Activated naive CD8-positive, alpha-beta T cell treated with anti-CD3 and anti-CD28 coated beads for 36 hours (primary cell): ENCODE data around the gene RPL27. TPM values are rescaled to one million over a fixed set of nuclear protein-coding genes. Genes with fewer than 3 reads are reported as not detected.
"Not testable (repeated sequence)": the region's sequence is repeated elsewhere in the genome, so short reads cannot be mapped to it uniquely, and the experiment has no call there.

Experiments used
- DNase-seq: peaks from one replicate; pipeline ENCODE4 v3.0.0; 2021
- H3K27ac Mint-ChIP-seq: one replicate; pipeline ENCODE4 v1.8.0; 2022; ENCODE audit warnings: mild to moderate bottlenecking, moderate library complexity, mixed read lengths
- H3K27me3 Mint-ChIP-seq: one replicate; pipeline ENCODE4 v1.8.0; 2022; ENCODE audit warnings: mild to moderate bottlenecking, mixed read lengths
- H3K36me3 Mint-ChIP-seq: one replicate; pipeline ENCODE4 v1.8.0; 2021; ENCODE audit warnings: mild to moderate bottlenecking, mixed read lengths
- H3K4me1 Mint-ChIP-seq: one replicate; pipeline ENCODE4 v1.8.0; 2021; ENCODE audit warnings: mixed read lengths
- H3K4me3 Mint-ChIP-seq: one replicate; pipeline ENCODE4 v1.8.0; 2022; ENCODE audit warnings: mild to moderate bottlenecking, moderate library complexity, mixed read lengths
- H3K9me3 Mint-ChIP-seq: one replicate; pipeline ENCODE4 v1.8.0; 2022; ENCODE audit warnings: mixed read lengths
- total RNA-seq, 2 experiments: library from RNA; stranded (reverse); gene quantifications; one replicate each; pipeline ENCODE4 v1.2.3, GENCODE V29; 2021

Gene RPL27
- total RNA-seq, 2 experiments from 2014 or later: 1,508 to 1,555 TPM

- H3K9me3 Mint-ChIP-seq: no peaks in the 10 kb centered on the region
- peaks cover 21% of the 10 kb centered on the region for H3K36me3 Mint-ChIP-seq
- H3K4me3 Mint-ChIP-seq: peak overlapping the region; percentile 97
- H3K4me1 Mint-ChIP-seq: peaks cover 26% of the 10 kb centered on the region
- H3K27ac Mint-ChIP-seq: peak overlapping the region; percentile 91
- no peak for DNase-seq
- H3K27me3 Mint-ChIP-seq: no peaks in the 10 kb centered on the region
Observed at GRCh38 chr17:42982266-42982665, 16.0 kb upstream of the RPL27 start.

GRCh38 chr17:42985225-42985624 is 13.0 kb upstream of the RPL27 start:
- peaks cover 15% of the 10 kb centered on the region for H3K4me1 Mint-ChIP-seq
- H3K27ac Mint-ChIP-seq: no peak overlapping the region
- no peak overlapping the region for H3K4me3 Mint-ChIP-seq
- no peaks in the 10 kb centered on the region for H3K27me3 Mint-ChIP-seq
- H3K9me3 Mint-ChIP-seq: no peaks in the 10 kb centered on the region
- H3K36me3 Mint-ChIP-seq: peaks cover 30% of the 10 kb centered on the region
- no peak for DNase-seq

- H3K4me3 Mint-ChIP-seq: no peak overlapping the region
- no peak for DNase-seq
- no peaks in the 10 kb centered on the region for H3K27me3 Mint-ChIP-seq
- peaks cover 16% of the 10 kb centered on the region for H3K36me3 Mint-ChIP-seq
- peaks cover 3% of the 10 kb centered on the region for H3K4me1 Mint-ChIP-seq
- H3K9me3 Mint-ChIP-seq: no peaks in the 10 kb centered on the region
- no peak overlapping the region for H3K27ac Mint-ChIP-seq
Observed at GRCh38 chr17:42989141-42989540, 9.1 kb upstream of the RPL27 start.

GRCh38 chr17:42989726-42990652 is 8.2 kb upstream of the RPL27 start:
- Mint-ChIP-seq H3K4me3 (no peak overlapping the region), H3K27ac (no peak overlapping the region), H3K9me3 (no peaks in the 10 kb centered on the region), H3K36me3 (peaks cover 18% of the 10 kb centered on the region), H3K4me1 (peaks cover 2% of the 10 kb centered on the region), H3K27me3 (no peaks in the 10 kb centered on the region)
- DNase-seq: no peak

GRCh38 chr17:42991471-42991870 is 6.7 kb upstream of the RPL27 start:
- no peak for DNase-seq
- Mint-ChIP-seq H3K36me3 (peaks cover 17% of the 10 kb centered on the region), H3K4me1 (no peaks in the 10 kb centered on the region), H3K9me3 (no peaks in the 10 kb centered on the region), H3K27ac (no peak overlapping the region), H3K27me3 (no peaks in the 10 kb centered on the region), H3K4me3 (no peak overlapping the region)

GRCh38 chr17:42992872-42993271 is 5.3 kb upstream of the RPL27 start:
- DNase-seq: no peak
- Mint-ChIP-seq H3K27me3 (no peaks in the 10 kb centered on the region), H3K27ac (no peak overlapping the region), H3K4me3 (no peak overlapping the region), H3K36me3 (peaks cover 17% of the 10 kb centered on the region), H3K4me1 (peaks cover 9% of the 10 kb centered on the region), H3K9me3 (no peaks in the 10 kb centered on the region)

- not testable (repeated sequence) for DNase-seq, H3K27ac Mint-ChIP-seq, H3K4me3 Mint-ChIP-seq, H3K27me3 Mint-ChIP-seq, H3K9me3 Mint-ChIP-seq
- peaks cover 22% of the 10 kb centered on the region for H3K36me3 Mint-ChIP-seq
- H3K4me1 Mint-ChIP-seq: peaks cover 10% of the 10 kb centered on the region
Observed at GRCh38 chr17:42993913-42994312, 4.3 kb upstream of the RPL27 start.

- no peak for DNase-seq
- peak overlapping the region; percentile 96 for H3K4me3 Mint-ChIP-seq
- H3K36me3 Mint-ChIP-seq: peaks cover 43% of the 10 kb centered on the region
- peak overlapping the region; percentile 99 for H3K27ac Mint-ChIP-seq
- H3K4me1 Mint-ChIP-seq: peaks cover 32% of the 10 kb centered on the region
- no peaks in the 10 kb centered on the region for H3K9me3 Mint-ChIP-seq
- H3K27me3 Mint-ChIP-seq: no peaks in the 10 kb centered on the region
Observed at GRCh38 chr17:42997390-42997983, 732 bp upstream of the RPL27 start.

- H3K36me3 Mint-ChIP-seq: peaks cover 49% of the 10 kb centered on the region
Observed at GRCh38 chr17:42999003-42999525, 845 bp downstream of the RPL27 start.

GRCh38 chr17:43000894-43001293 is 2.7 kb downstream of the RPL27 start:
- peak overlapping the region; percentile 65 for H3K4me3 Mint-ChIP-seq
- not testable (repeated sequence) for DNase-seq, H3K9me3 Mint-ChIP-seq, H3K27me3 Mint-ChIP-seq
- H3K36me3 Mint-ChIP-seq: peaks cover 44% of the 10 kb centered on the region
- peaks cover 36% of the 10 kb centered on the region for H3K4me1 Mint-ChIP-seq
- H3K27ac Mint-ChIP-seq: peak overlapping the region; percentile 78

More at GRCh38 chr17:42999003-42999525, 845 bp downstream of the RPL27 start:
- Mint-ChIP-seq H3K4me1 (peaks cover 36% of the 10 kb centered on the region), H3K27ac (peak overlapping the region; percentile 99), H3K4me3 (peak overlapping the region; percentile 96), H3K27me3 (no peaks in the 10 kb centered on the region), H3K9me3 (no peaks in the 10 kb centered on the region)
- no peak for DNase-seq

- peaks cover 28% of the 10 kb centered on the region for H3K4me1 Mint-ChIP-seq
- H3K27ac Mint-ChIP-seq: peak overlapping the region; percentile 78
- H3K27me3 Mint-ChIP-seq: no peaks in the 10 kb centered on the region
- no peaks in the 10 kb centered on the region for H3K9me3 Mint-ChIP-seq
- DNase-seq: no peak
- H3K36me3 Mint-ChIP-seq: peaks cover 47% of the 10 kb centered on the region
- no peak overlapping the region for H3K4me3 Mint-ChIP-seq
Observed at GRCh38 chr17:43003542-43004172, 5.4 kb downstream of the RPL27 start.

GRCh38 chr17:43006639-43007551 is 8.7 kb downstream of the RPL27 start, which contains the start of gene IFI35:
IFI35 (plus strand) TSS chr17:43006784; CDS start chr17:43006948, 164 bp downstream.
- H3K9me3 Mint-ChIP-seq: no peaks in the 10 kb centered on the region
- DNase-seq: peak; percentile 89

GRCh38 chr17:43010667-43011308 is 12.6 kb downstream of the RPL27 start:
- Mint-ChIP-seq H3K4me1 (peaks cover 7% of the 10 kb centered on the region), H3K9me3 (no peaks in the 10 kb centered on the region), H3K4me3 (no peak overlapping the region), H3K36me3 (peaks cover 7% of the 10 kb centered on the region), H3K27ac (peak overlapping the region; percentile 23), H3K27me3 (no peaks in the 10 kb centered on the region)
- DNase-seq: no peak

More at GRCh38 chr17:43006639-43007551, 8.7 kb downstream of the RPL27 start, which contains the start of gene IFI35:
- H3K36me3 Mint-ChIP-seq: peaks cover 18% of the 10 kb centered on the region
- H3K27me3 Mint-ChIP-seq: no peaks in the 10 kb centered on the region
- H3K4me1 Mint-ChIP-seq: peaks cover 14% of the 10 kb centered on the region
- peak within 1 kb of the TSS; percentile 100 for H3K4me3 Mint-ChIP-seq
- H3K27ac Mint-ChIP-seq: peak within 1 kb of the TSS; percentile 100
